Measurements from ENCODE around the gene ABCG4.
"Not testable (repeated sequence)": the region's sequence is repeated elsewhere in the genome, so short reads cannot be mapped to it uniquely, and the experiment has no call there.

- TF ChIP-seq CTCF, POLR2AphosphoS5 (IDR thresholded peaks at IDR 0.05): not testable (repeated sequence)
Observed at GRCh38 chr11:119139276-119139675, 9.6 kb upstream of the ABCG4 start.
